Measurements from ENCODE around the gene RHOT2.
A peak's percentile ranks its signal among the peaks of the same experiment; 100 is the strongest.

RHOT2 gene

GRCh38 chr16:632486-633335 is 35.2 kb upstream of the RHOT2 start:
- no peak for DNase-seq

- DNase-seq = no peak
Observed at GRCh38 chr16:633336-634050, 34.4 kb upstream of the RHOT2 start.

GRCh38 chr16:634051-634670 is 33.8 kb upstream of the RHOT2 start:
- no peak for DNase-seq

GRCh38 chr16:634996-635395 is 32.9 kb upstream of the RHOT2 start:
- DNase-seq = no peak

- DNase-seq = no peak
Observed at GRCh38 chr16:635573-636205, 32.2 kb upstream of the RHOT2 start.

GRCh38 chr16:636206-637080 is 31.5 kb upstream of the RHOT2 start, which contains the start of gene METTL26:
TSS of gene METTL26 (minus strand) at chr16:636305. CDS start at chr16:636290, 15 bp downstream.
- peak; percentile 95 for DNase-seq

- peak; percentile 89 for DNase-seq
Observed at GRCh38 chr16:637081-638018, 30.6 kb upstream of the RHOT2 start.

- DNase-seq = no peak
Observed at GRCh38 chr16:638034-638543, 29.8 kb upstream of the RHOT2 start.

GRCh38 chr16:638836-639235 is 29.1 kb upstream of the RHOT2 start:
- DNase-seq = no peak

GRCh38 chr16:640614-641013 is 27.3 kb upstream of the RHOT2 start:
- no peak for DNase-seq

- peak; percentile 72 for DNase-seq
Observed at GRCh38 chr16:641326-642188, 26.4 kb upstream of the RHOT2 start, which contains the start of gene MCRIP2. TSS of gene MCRIP2 (plus strand) at chr16:641828. CDS start at chr16:641992, 164 bp downstream.

- peak; percentile 33 for DNase-seq
Observed at GRCh38 chr16:642189-643049, 25.5 kb upstream of the RHOT2 start.

GRCh38 chr16:643050-643368 is 24.9 kb upstream of the RHOT2 start:
- DNase-seq = no peak

GRCh38 chr16:644556-644955 is 23.4 kb upstream of the RHOT2 start:
- no peak for DNase-seq

- no peak for DNase-seq
Observed at GRCh38 chr16:645852-646678, 21.9 kb upstream of the RHOT2 start.

GRCh38 chr16:646679-647172 is 21.2 kb upstream of the RHOT2 start:
- no peak for DNase-seq

GRCh38 chr16:647173-647902 is 20.6 kb upstream of the RHOT2 start:
- DNase-seq = no peak
